Gastrocnemius medialis (tissue), 4 donors: ENCODE data around the gene CHORDC1.

Source experiments
- POLR2A ChIP-seq, 2 donors: fragments of 450-650 bp; IDR thresholded peaks; one replicate each; pipeline ENCODE4 v1.6.1; 2017; ENCODE audit warnings: antibody characterized with exemption in 2 of 2, mild to moderate bottlenecking in 2 of 2, moderate library complexity in 2 of 2
- TF ChIP-seq, protein P1 (sequence below), 5 experiments: fragments of 450-650 bp in 3 of 5; fragments of 200-600 bp in 2 of 5; sonication (generic) in 2 of 5; IDR thresholded peaks in 4 of 5; conservative IDR thresholded peaks in 1 of 5; 1 replicate in 4 of 5; 2 replicates in 1 of 5; pipeline ENCODE4 v1.5.1; 2016 to 2019; ENCODE audit warnings: antibody characterized with exemption in 5 of 5, mild to moderate bottlenecking in 3 of 5, moderate library complexity in 3 of 5

DNA sequence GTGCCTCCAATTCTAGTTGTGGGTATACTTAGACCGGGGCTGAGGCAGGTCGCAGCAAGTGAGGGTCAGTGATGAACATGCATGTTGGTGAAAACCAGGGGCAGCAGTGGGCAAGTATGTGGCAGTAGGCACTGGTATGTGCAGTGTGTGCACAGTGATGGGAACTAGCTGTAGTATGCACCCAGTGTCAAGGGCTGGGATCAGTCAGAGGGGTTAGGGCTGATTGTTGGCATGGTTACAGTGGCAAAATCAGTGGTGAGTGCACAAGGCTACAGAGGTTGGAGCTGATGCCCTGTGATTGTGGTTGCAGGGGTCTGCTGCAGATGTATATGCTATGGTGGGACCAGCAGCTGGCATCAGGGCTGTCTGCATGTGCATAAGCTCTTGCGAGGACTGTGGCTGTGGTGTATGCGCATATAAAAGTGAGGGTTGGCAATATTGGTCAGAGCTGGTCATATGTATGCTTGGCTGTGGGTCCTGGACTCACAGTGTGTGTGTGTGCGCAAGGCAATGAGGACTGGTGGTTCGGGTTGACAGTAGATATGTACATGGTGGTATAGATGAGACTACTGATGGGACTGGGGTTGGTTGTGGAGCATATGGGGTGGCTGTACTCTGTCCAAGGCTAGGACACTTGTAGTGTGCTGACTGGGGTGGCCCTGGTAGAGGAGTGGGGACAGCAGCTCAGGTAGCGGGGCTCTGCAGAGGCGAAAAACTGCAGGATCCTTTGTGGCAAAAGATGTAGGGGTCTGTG, 33.7 kb upstream of the CHORDC1 start:
- TF ChIP-seq POLR2A (IDR thresholded peaks at IDR 0.05), result no peak
- TF ChIP-seq, protein P1, sequence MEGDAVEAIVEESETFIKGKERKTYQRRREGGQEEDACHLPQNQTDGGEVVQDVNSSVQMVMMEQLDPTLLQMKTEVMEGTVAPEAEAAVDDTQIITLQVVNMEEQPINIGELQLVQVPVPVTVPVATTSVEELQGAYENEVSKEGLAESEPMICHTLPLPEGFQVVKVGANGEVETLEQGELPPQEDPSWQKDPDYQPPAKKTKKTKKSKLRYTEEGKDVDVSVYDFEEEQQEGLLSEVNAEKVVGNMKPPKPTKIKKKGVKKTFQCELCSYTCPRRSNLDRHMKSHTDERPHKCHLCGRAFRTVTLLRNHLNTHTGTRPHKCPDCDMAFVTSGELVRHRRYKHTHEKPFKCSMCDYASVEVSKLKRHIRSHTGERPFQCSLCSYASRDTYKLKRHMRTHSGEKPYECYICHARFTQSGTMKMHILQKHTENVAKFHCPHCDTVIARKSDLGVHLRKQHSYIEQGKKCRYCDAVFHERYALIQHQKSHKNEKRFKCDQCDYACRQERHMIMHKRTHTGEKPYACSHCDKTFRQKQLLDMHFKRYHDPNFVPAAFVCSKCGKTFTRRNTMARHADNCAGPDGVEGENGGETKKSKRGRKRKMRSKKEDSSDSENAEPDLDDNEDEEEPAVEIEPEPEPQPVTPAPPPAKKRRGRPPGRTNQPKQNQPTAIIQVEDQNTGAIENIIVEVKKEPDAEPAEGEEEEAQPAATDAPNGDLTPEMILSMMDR (IDR thresholded peaks at IDR 0.05 in 4 of 5, conservative IDR thresholded peaks at IDR 0.05 in 1 of 5), result no peak
